Measurements from ENCODE around the gene ABCC3. TPM values are rescaled to one million over a fixed set of nuclear protein-coding genes. Genes with fewer than 3 reads are reported as not detected.

Gene ABCC3
- total and polyA plus RNA-seq, 12 donors = 0.23 to 5.7 (median 1.1) TPM; not detected in 1

- no peak overlapping the region for H3K27ac ChIP-seq
- no peak for TF ChIP-seq CTCF (IDR thresholded peaks at IDR 0.05)
- H3K9me3 ChIP-seq = no peaks in the 10 kb centered on the region
- no peak for DNase-seq
- ATAC-seq = no peak
- H3K4me1 ChIP-seq = peaks cover 2 to 40% (median 21%) of the 10 kb centered on the region in 9 donors
- no peak overlapping the region for H3K4me3 ChIP-seq
- 74 to 80% methylated on average over 9 of the region's 9 CpGs for WGBS, 2 donors
- H3K36me3 ChIP-seq = peaks cover 0 to 43% (median 35%) of the 10 kb centered on the region in 9 donors
- intact Hi-C loops (cut with DNase I) = loop anchor here in 4 of 10 donors (5.0 to 10.0 kb wide), 5 partner anchors 64 to 216 kb away; partner anchors contain the start of gene RSAD1 (in 1 of the 4)
- no peaks in the 10 kb centered on the region for H3K27me3 ChIP-seq
Measured at GRCh38 chr17:50690887-50691549, 56.3 kb downstream of the ABCC3 start.

DNA sequence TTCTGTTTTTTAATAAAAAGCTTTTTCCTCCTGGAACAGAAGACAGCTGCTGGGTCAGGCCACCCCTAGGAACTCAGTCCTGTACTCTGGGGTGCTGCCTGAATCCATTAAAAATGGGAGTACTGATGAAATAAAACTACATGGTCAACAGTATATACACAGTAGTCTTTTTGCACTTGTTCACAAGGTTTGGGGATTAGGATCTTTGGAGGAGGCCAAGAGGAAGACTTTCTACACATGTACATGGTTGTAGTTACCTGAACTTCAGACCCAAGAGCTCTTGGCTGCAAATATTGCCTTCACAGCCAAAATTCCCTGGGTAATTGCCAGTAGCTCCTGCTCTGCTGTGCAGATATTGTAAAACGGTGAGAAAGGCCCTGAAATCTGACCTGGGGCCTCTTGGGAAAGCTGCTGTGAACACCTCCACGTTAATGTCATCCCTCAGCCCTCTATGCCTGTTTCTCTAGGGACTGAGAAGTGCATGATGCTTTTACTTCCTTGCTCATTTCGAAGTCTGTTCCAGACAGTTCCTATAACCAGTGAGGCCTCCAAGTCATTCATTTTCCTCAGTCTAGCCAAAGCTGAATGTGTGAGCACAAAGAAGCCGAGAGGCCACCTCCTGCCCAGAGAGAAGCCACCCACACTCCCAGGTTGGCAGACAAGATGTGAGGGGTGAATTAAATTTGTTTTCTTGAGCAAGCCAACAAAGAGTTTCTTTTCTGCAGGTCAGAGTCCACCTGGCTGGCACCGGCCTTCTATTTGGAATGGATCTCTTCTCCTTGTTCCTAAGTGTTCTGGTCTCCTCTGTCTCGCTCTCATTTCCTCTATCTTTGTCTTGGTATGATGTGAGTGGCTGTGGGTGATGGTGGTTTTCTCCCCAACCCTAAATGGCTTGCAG, 57.1 kb downstream of the ABCC3 start:
- 57 to 61% methylated on average over 6 of the region's 6 CpGs for WGBS, 2 donors
- Histone ChIP-seq H3K9me3 (no peaks in the 10 kb centered on the region), H3K4me3 (no peak overlapping the region), H3K27me3 (no peaks in the 10 kb centered on the region), H3K4me1 (peaks cover 2 to 42% (median 29%) of the 10 kb centered on the region in 9 donors), H3K36me3 (peaks cover 0 to 51% (median 43%) of the 10 kb centered on the region in 9 donors), H3K27ac (no peak overlapping the region)
- DNase-seq (no peak), ATAC-seq (no peak)
- intact Hi-C loops (cut with DNase I) = loop anchor here in 4 of 10 donors (5.0 to 10.0 kb wide), 5 partner anchors 64 to 217 kb away; partner anchors contain the start of gene RSAD1 (in 1 of the 4)
- no peak for TF ChIP-seq CTCF (IDR thresholded peaks at IDR 0.05)

- WGBS, 2 donors = 84 to 85% methylated on average over 6 of the region's 6 CpGs
- no peak for TF ChIP-seq CTCF (IDR thresholded peaks at IDR 0.05)
- DNase-seq (no peak), ATAC-seq (no peak)
- peaks cover 0 to 59% (median 46%) of the 10 kb centered on the region in 9 donors for H3K36me3 ChIP-seq
- intact Hi-C loops (cut with DNase I) = loop anchor here in 4 of 10 donors (5.0 to 10.0 kb wide), 5 partner anchors 65 to 218 kb away; partner anchors contain the start of gene RSAD1 (in 1 of the 4)
- no peak overlapping the region for H3K27ac ChIP-seq
- no peaks in the 10 kb centered on the region for H3K27me3 ChIP-seq
- no peak overlapping the region for H3K4me3 ChIP-seq
- H3K9me3 ChIP-seq = no peaks in the 10 kb centered on the region
- H3K4me1 ChIP-seq = peaks cover 0 to 43% (median 25%) of the 10 kb centered on the region in 9 donors
Measured at GRCh38 chr17:50692448-50693035, 57.9 kb downstream of the ABCC3 start.

Data from heart right ventricle (tissue), 16 donors.